Ascending aorta (tissue), 2 donors: ENCODE results near the gene SLC36A2. TPM values are rescaled to one million over a fixed set of nuclear protein-coding genes. Genes with fewer than 3 reads are reported as not detected.
"Not testable (repeated sequence)": the region's sequence is repeated elsewhere in the genome, so short reads cannot be mapped to it uniquely, and the experiment has no call there.

Experiments
- DNase-seq, 2 donors: peaks; one replicate each; pipeline ENCODE4 v3.0.0-alpha.2; 2019; ENCODE audit warnings: low spot score in 2 of 2
- H3K27ac ChIP-seq, 2 donors: fragments of 200-600 bp; sonication (generic); one replicate each; pipeline ENCODE4 v1.5.1; 2016 to 2017; ENCODE audit warnings: mild to moderate bottlenecking in 1 of 2
- H3K27me3 ChIP-seq: fragments of 200-600 bp; sonication (generic); one replicate; pipeline ENCODE4 v1.5.1; 2017
- H3K36me3 ChIP-seq, 2 donors: fragments of 200-600 bp; sonication (generic); one replicate each; pipeline ENCODE4 v1.5.1; 2016
- H3K4me1 ChIP-seq, 2 donors: fragments of 200-600 bp; sonication (generic); one replicate each; pipeline ENCODE4 v1.5.1; 2016 to 2017; ENCODE audit warnings: mild to moderate bottlenecking in 1 of 2
- H3K4me3 ChIP-seq, 2 donors: fragments of 200-600 bp; sonication (generic); one replicate each; pipeline ENCODE4 v1.5.1; 2016 to 2017; ENCODE audit warnings: mild to moderate bottlenecking in 1 of 2
- H3K9me3 ChIP-seq, 2 donors: fragments of 200-600 bp; sonication (generic); one replicate each; pipeline ENCODE4 v1.5.1; 2016
- CTCF ChIP-seq, 3 experiments: fragments of 200-600 bp in 2 of 3; fragments of 450-650 bp in 1 of 3; sonication (generic) in 2 of 3; IDR thresholded peaks; one replicate each; pipeline ENCODE4 v1.5.1; 2016 to 2019; ENCODE audit warnings: antibody characterized with exemption in 3 of 3, mild to moderate bottlenecking in 1 of 3, moderate library complexity in 1 of 3
- intact Hi-C: fragments of 100-400 bp; cut with DNase I; formaldehyde crosslinking; loops from one replicate; pipeline ENCODE4 v1.15.1; 2023
- total RNA-seq: library from RNA; depleted of rRNA; stranded (reverse); fragments of >200 nt; gene quantifications from one replicate; pipeline ENCODE4 v1.1.0, GENCODE V29; 2016

Gene SLC36A2
- total RNA-seq, 1 donor from 2014 or later: 0.75 TPM

- DNase-seq: no peak
- no peaks in the 10 kb centered on the region for H3K4me1 ChIP-seq
- H3K36me3 ChIP-seq: no peaks in the 10 kb centered on the region
- no peaks in the 10 kb centered on the region for H3K27me3 ChIP-seq
- no peaks in the 10 kb centered on the region for H3K9me3 ChIP-seq
- no peak for TF ChIP-seq CTCF (IDR thresholded peaks at IDR 0.05)
- no peak overlapping the region for H3K4me3 ChIP-seq
- intact Hi-C loops: no loop called here
- no peak overlapping the region for H3K27ac ChIP-seq
Measured at GRCh38 chr5:151378616-151379015, 31.3 kb upstream of the SLC36A2 start.

- H3K27ac ChIP-seq: no peak overlapping the region
- no peaks in the 10 kb centered on the region for H3K4me1 ChIP-seq
- no peaks in the 10 kb centered on the region for H3K36me3 ChIP-seq
- no peaks in the 10 kb centered on the region for H3K9me3 ChIP-seq
- DNase-seq: no peak
- TF ChIP-seq CTCF (IDR thresholded peaks at IDR 0.05): no peak
- no peak overlapping the region for H3K4me3 ChIP-seq
- intact Hi-C loops: no loop called here
- no peaks in the 10 kb centered on the region for H3K27me3 ChIP-seq
Measured at GRCh38 chr5:151374539-151374938, 27.2 kb upstream of the SLC36A2 start.

GRCh38 chr5:151367038-151367437, 19.7 kb upstream of the SLC36A2 start:
- intact Hi-C loops, H3K27ac ChIP-seq, DNase-seq, H3K9me3 ChIP-seq, H3K36me3 ChIP-seq, H3K4me1 ChIP-seq, H3K27me3 ChIP-seq, H3K4me3 ChIP-seq: not testable (repeated sequence)

DNA sequence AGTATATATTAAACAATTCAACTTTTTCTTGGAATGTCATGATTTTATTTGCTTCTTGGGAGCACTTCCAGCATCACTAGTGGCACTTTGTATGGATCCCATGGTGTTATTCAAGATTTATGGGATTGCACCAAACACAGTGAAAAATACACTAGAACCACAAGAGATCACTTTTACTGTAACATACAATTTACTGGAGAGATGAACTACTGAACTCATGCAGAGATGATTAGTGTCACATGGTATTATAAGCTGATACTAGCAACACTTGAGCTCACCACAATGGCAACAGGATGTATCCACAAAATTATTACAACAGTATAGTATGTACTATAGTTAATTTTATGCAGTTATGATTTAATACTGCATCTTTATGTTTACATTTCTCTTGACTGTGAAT, 16.3 kb upstream of the SLC36A2 start:
- Histone ChIP-seq H3K9me3 (peaks cover 0 to 9% of the 10 kb centered on the region in 2 donors), H3K27ac (no peak overlapping the region), H3K4me1 (no peaks in the 10 kb centered on the region), H3K36me3 (no peaks in the 10 kb centered on the region), H3K4me3 (no peak overlapping the region), H3K27me3 (no peaks in the 10 kb centered on the region)
- no peak for DNase-seq
- intact Hi-C loops: no loop called here
- no peak for TF ChIP-seq CTCF (IDR thresholded peaks at IDR 0.05)

DNA sequence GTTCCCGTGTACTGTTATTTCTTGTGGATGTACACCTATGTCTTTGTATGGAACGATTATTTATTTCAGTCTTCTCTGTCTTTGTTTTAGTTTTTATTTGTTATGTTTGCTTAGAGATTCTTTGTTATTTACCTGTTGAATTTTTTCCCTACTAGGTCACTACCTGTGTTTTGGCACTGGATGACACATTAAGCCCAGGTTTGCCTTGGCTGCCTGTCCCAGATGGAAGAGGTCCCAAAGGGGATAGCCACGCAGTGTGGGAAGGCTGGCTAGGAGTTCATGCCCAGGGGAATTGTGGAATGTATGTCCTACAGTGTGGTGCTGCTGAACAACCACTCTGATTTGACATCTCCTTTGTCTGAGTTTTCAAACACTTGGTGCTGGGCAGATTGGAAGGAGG, 15.6 kb upstream of the SLC36A2 start:
- no peak for TF ChIP-seq CTCF (IDR thresholded peaks at IDR 0.05)
- Histone ChIP-seq H3K9me3 (peaks cover 0 to 9% of the 10 kb centered on the region in 2 donors), H3K36me3 (no peaks in the 10 kb centered on the region), H3K27ac (no peak overlapping the region), H3K27me3 (no peaks in the 10 kb centered on the region), H3K4me3 (no peak overlapping the region), H3K4me1 (no peaks in the 10 kb centered on the region)
- intact Hi-C loops: no loop called here
- DNase-seq: no peak

DNA sequence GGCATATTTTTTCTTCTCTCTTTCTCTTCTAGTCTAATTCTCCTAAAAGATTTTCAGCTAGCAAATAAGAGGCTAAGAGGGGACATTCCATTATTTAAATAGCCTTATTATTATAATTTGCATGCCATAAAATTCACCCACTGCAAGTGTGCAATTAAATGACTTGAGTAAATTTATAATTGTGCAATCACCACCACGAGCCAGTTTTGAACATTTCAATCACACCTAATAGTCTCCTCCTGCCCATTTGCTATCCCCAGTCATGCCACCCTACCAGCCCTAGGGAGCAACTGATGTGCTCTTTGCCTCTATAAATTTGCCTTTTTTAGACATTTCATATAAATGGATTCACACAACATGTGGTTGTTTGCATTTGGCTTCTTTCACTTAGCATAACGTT, 12.0 kb upstream of the SLC36A2 start:
- no peaks in the 10 kb centered on the region for H3K36me3 ChIP-seq
- H3K9me3 ChIP-seq: peaks cover 0 to 6% of the 10 kb centered on the region in 2 donors
- DNase-seq: no peak
- no peak overlapping the region for H3K27ac ChIP-seq
- TF ChIP-seq CTCF (IDR thresholded peaks at IDR 0.05): no peak
- H3K4me1 ChIP-seq: no peaks in the 10 kb centered on the region
- intact Hi-C loops: no loop called here
- H3K4me3 ChIP-seq: no peak overlapping the region
- H3K27me3 ChIP-seq: no peaks in the 10 kb centered on the region
